HepG2 (cell line): ENCODE data around the gene KAT2A.

Source experiments
- FOXM1 ChIP-seq: sonication (generic); formaldehyde crosslinking; IDR thresholded peaks from 2 replicates; pipeline ENCODE4 v1.5.0; 2020; ENCODE audit warnings: missing genetic modification reagents
- TF ChIP-seq, protein P1 (sequence below): conservative IDR thresholded peaks from 2 replicates; pipeline ENCODE4 v1.6.1; 2018; ENCODE audit warnings: missing genetic modification reagents

DNA sequence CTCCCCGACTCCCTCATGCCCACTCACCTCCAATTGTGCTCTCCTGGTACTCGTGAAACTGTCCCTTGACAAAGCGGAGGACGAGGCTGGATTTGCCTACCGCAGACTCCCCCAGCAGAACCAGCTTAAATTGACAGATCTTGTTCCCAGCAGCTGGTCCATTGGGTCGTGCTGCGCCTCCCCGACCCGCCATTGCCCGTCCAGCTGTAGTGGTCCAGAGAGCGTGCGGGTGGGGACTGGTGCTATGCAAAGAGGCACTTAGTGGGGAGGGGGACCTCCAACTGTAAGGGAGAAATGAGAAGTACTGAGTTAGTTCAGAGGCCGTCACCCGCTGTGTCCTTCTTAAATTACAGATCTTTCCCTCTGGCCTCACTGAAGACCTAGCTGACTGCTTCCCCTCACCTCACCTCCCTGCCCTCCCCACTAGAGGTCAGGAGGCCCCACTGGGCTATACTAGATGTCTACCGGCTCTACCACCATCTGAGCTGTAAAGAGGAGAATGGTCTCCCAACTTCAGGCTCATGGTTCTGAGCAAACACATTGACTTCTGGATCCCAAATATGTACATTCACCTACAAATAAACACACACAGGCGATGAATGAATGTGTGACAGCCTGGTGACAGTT is 9.3 kb upstream of the KAT2A start:
- TF ChIP-seq, protein P1, sequence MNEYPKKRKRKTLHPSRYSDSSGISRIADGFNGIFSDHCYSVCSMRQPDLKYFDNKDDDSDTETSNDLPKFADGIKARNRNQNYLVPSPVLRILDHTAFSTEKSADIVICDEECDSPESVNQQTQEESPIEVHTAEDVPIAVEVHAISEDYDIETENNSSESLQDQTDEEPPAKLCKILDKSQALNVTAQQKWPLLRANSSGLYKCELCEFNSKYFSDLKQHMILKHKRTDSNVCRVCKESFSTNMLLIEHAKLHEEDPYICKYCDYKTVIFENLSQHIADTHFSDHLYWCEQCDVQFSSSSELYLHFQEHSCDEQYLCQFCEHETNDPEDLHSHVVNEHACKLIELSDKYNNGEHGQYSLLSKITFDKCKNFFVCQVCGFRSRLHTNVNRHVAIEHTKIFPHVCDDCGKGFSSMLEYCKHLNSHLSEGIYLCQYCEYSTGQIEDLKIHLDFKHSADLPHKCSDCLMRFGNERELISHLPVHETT (CRISPR knock-in tag), result no peak
- no peak for TF ChIP-seq FOXM1 (CRISPR knock-in tag)
